ENCODE results near the gene ITSN2.

ITSN2 gene

GRCh38 chr2:24262421-24262970 is 97.8 kb downstream of the ITSN2 start:
- DNase-seq = no peak

DNA sequence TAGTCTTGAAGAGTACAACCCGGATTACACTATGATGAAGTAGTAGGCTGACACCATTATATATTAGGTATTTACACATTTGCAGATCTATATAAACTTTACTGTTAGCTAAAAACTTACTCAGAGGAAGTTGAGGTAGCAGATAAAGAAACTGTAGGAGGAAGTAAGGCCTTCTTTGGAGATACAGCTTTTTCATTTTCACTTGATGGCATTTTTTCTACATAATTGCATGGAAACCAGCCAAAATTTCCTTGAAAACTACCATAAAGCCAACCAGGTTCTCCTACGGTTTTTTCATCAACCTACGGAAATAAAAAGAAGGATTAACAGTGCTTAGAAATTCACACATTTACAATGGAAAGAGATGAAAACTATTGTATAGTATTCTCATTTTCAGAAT is 98.9 kb downstream of the ITSN2 start:
- no peak for DNase-seq

DNA sequence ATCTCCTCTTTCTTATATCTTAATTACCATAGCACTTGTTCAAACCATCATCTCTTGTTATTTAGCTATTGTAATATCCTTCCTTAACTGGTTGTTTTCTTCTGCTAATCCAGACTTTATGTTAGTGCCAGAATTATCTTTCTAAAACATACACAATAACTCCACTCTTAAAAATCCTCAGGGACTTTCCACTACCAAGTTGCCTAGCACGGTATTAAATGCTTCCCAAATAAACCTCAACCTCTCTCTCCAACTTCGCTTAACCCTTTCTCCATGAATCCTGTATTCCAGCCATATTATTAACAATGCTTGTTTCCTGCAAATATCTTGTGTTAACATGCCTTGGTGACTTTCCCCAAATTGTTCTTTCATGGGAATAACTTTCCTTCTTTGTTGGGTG is 101.0 kb downstream of the ITSN2 start:
- peak; percentile 2 for DNase-seq

GRCh38 chr2:24258718-24259117 is 101.6 kb downstream of the ITSN2 start:
- no peak for DNase-seq

- no peak for DNase-seq
Observed at GRCh38 chr2:24253303-24253919, 106.9 kb downstream of the ITSN2 start.

GRCh38 chr2:24247592-24247991 is 112.7 kb downstream of the ITSN2 start:
- DNase-seq = no peak

- no peak for DNase-seq
Observed at GRCh38 chr2:24247164-24247563, 113.2 kb downstream of the ITSN2 start.

DNA sequence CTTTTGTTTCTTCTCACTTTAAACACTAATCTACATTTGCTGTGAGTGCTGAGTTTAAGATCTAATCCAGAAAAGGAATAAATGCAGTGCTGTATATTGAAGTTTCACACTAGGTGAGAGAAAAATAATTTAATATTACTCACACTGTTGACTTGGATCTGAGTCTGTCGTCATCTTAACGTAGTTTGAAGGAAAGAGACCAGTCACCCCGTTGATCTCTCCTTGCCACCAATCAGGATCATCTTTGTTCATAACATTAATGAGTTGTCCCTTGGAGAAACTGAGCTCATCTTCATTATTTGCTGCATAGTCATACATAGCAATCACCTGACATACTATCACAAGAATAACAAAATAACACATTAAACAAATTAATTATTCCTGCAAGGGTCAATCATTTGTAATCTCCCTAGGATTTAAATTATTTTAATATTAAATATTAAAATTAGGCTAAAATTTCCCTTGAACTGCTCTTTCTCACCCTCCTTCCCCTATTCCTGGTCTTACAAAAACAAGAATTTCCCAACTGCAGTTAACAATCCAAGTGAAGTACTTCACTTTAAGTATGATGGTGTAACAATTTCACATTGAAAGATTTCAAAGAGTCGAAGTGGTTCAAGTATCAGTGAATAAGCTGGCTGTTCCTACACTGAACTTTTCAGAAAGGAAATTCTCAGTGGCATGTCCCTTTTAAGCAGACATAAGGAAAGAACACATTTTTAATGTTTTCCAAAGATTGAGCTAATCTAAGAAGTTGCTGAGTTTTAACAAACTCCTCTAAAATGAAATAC is 114.2 kb downstream of the ITSN2 start:
- DNase-seq = no peak

DNA sequence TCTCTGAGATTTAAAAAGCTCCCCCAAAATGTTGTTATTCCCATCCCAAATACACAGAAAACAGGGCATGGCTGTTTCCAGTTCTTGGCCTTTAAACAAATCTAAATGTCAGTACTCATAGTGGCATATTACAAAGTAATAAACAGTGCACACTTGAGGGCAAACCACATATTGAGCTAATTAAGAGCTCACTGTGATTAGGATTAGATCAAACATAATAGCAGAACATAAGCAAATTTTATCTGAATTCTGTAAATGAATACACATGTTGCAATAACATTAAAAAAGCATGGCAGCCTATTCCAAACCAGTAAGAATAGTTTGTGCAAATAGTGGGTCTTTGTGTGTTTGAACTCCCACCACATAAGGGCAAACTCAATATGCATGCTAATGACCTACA is 118.8 kb downstream of the ITSN2 start:
- no peak for DNase-seq

DNA sequence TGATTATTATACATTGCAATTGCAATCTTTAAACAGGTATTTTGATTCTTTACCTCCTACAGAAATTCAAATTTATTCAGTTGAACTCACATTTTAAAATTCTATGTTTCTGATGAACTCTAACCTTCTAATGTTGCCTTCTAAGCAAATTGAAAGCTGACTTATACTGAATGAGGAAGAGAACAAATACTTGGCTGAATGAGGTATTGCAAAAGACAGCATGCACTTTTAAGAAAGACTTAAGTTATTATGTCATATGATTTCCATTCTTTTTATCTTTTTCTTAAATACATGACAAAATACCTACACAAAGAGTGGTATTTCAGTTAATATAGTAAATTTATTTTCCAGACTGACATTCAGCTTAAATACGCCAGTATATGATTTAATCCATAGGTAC is 120.8 kb downstream of the ITSN2 start:
- DNase-seq = no peak

- no peak for DNase-seq
Observed at GRCh38 chr2:24238158-24238557, 122.2 kb downstream of the ITSN2 start.

GRCh38 chr2:24237313-24237712 is 123.0 kb downstream of the ITSN2 start:
- no peak for DNase-seq

GRCh38 chr2:24233321-24233720 is 127.0 kb downstream of the ITSN2 start:
- no peak for DNase-seq

DNA sequence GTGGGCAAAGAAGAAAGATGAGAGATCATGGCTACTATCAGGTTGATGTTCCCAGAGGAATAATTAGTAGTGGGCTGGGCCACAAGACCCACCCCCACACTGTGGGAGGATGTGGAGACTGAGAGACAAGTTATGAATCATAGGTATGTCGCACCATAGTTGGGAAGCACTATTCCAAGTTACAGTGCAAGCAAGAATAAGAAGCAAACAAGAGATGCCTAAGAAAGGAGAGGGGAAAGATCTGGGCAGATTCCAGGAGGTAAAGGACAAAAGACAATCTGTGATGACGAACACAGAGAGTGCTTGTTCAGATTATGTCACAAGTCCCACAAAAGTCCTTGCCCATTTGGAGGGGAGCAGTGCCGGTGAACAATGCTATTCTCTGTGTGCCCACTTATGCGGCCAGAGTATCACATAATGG is 128.9 kb downstream of the ITSN2 start:
- no peak for DNase-seq

DNA sequence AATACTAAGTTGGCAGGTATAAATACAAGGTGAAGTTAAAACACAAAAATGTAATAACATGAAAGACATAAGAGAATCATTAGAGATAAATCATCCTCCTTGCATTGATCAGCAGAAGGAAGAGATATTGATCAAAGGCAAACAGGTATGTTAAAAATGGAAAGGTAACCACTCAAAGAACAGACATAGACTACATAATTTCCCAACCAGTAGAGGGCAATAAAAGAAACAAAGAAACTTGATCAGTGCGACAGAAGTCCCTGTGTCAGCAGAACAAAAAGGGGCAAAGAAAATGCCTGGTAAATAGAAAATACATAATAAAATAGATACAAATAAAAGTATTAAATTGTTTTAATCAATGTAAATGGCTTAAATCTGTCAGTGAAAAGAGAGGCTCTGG is 131.9 kb downstream of the ITSN2 start:
- DNase-seq = no peak

DNA sequence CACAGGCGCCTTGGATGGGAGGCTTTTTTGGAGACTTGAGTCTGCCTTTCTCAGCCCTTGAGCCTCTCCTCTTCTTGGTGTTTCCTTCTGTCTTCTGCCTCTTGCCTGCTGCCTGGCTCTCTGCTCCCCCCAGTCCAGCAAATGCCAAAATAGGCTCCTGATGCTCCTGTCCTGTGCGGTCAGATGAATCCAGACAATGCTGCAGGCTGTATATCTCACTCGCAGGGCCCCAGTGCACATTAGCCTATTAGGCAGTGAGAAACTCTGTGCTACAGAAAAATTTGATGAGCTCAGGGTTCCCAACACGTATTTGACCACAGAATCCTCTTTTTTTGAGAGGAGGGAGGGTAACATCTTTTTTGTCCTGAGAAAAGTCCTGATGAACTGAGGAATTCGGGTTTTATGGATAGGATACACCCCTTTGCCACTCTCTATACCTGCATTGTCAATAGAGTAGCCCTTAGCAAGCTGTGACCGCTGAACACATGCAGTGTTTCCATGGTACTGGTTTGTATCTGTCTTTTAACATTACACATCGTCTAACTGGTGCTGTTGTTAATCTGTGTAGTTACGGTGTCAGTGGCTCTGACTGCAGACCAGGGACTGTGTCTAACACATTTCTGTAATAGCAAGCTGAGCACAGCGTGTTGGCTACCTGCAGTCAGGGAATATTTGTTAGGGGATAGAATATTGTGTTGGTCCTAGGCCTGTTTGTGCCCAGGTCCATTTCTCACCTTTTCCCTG is 134.7 kb downstream of the ITSN2 start:
- DNase-seq = peak; percentile 73

GRCh38 chr2:24222946-24223345 is 137.4 kb downstream of the ITSN2 start:
- no peak for DNase-seq

DNA sequence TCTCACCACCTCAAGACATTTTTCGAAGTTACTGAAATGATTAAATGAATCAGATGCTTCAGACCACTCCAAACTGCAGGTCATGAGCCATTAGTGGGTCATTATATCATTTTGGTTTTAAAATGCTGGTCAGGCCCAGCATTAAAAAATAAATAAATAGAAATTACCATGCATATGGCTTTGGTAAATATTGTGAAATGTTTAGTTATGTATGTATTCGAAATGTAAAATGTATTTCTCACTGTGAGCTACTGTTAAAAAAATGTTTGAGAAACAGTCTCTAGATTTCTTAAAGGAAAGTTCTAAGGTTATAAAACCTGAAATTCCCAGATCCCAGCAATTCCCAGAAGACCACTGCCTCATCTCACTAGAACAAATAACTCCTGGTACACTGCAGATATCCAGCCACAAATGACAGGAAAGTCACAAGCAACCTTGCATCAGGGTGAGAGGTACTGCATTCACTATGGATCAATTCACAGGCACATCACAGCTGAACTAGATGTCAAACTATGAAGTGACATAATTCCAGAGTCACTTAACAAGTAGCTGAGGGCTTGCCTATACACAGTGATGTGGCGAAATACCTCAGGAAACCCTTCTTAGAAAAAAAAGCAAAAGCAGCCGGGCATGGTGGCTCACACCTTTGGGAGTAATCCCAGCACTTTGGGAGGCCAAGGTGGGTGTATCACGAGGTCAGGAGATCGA is 138.8 kb downstream of the ITSN2 start:
- DNase-seq = no peak

DNA sequence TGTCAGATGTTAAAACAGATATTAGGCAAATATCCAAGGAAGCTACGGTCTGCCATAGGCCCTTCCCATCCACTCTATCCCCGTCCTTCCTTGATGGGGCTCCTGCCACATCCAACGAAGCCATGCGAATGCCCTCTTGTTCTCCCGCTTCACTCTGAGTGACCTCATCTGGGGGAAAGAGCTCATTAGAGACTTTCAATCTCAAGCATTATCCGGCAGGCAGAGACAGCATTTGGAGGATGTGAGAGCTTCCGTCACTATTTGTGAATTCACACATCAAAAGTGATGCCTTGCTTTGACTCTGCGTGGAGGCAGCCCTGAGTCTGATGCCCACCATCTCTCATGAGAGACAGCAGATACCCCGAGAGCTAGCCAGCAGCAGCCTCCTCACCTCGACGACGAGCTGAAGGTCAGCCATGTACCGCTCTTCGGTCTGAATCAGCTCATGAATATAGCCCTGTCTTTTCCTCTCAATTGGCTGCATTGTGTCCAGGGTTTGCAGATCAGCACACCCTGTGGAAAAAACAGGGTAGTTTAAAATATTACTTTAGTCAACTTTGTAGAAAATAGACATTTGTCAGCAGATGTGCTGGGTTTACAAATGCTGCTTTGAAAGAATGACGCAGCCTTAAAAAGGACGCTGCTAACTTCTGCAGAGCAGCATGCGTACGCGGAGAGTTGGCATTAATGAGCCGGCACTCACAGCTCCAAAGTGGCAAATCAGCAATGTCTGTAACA is 139.6 kb downstream of the ITSN2 start:
- DNase-seq = peak; percentile 12

GRCh38 chr2:24214880-24215279 is 145.5 kb downstream of the ITSN2 start:
- no peak for DNase-seq

- no peak for DNase-seq
Observed at GRCh38 chr2:24211408-24211807, 148.9 kb downstream of the ITSN2 start.

DNA sequence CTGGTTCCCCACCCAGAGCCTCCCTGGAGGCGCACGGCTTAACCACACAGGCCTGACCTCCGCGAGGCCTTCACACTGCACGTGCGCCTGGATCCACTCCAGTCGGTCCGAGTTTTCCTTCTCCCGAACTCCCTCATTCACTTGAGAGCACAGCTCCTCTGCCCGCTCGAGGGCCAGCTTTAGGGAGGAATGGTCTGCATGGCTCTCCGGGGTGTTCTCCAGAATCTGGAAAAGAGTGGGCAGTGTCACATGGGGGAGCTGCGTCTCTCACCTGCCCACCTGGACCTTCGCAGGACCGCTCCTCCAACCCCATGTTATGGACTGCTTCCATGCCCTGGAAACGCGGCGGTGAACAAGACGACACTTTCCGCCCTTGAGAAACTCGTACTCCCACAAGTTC is 149.6 kb downstream of the ITSN2 start:
- no peak for DNase-seq

All from eye (tissue), 1 donor.